SK-N-SH treated with all-trans-retinoic acid at 6 μM for 48 hours (cell line): Measurements from ENCODE around the gene RETNLB.

ENCODE experiments used
- ATAC-seq: fragments of 200-7000 bp; cut with Tn5 transposase; 3 replicates; pipeline ENCODE4 v1.9.1; 2020; ENCODE audit warnings: mild to moderate bottlenecking, moderate library complexity
- ARNTL ChIP-seq: fragments of 450-650 bp; formaldehyde crosslinking; IDR thresholded peaks from 2 replicates; pipeline ENCODE4 v1.5.0; 2020; ENCODE audit warnings: low read depth, mild to moderate bottlenecking, moderate library complexity, borderline replicate concordance
- BACH2 ChIP-seq: fragments of 250-450 bp; sonication (Bioruptor Pico); IDR thresholded peaks from 2 replicates; pipeline ENCODE4 v1.9.0; 2021; ENCODE audit warnings: mild to moderate bottlenecking, borderline replicate concordance
- CSDC2 ChIP-seq: fragments of 250-450 bp; sonication (Bioruptor Pico); IDR thresholded peaks from 2 replicates; pipeline ENCODE4 v1.5.0; 2020; ENCODE audit warnings: mild to moderate bottlenecking, moderate library complexity
- ESRRG ChIP-seq: fragments of 250-450 bp; sonication (Bioruptor Pico); IDR thresholded peaks from 2 replicates; pipeline ENCODE4 v1.6.1; 2021; ENCODE audit warnings: mild to moderate bottlenecking
- GLIS3 ChIP-seq: fragments of 250-450 bp; sonication (Bioruptor Pico); IDR thresholded peaks from 2 replicates; pipeline ENCODE4 v1.5.0; 2020; ENCODE audit warnings: mild to moderate bottlenecking, moderate library complexity
- ISL1 ChIP-seq: fragments of 250-450 bp; sonication (Bioruptor Pico); IDR thresholded peaks from 2 replicates; pipeline ENCODE4 v2.1.2; 2022; ENCODE audit warnings: mild to moderate bottlenecking, moderate library complexity
- OSR1 ChIP-seq: fragments of 250-450 bp; sonication (Bioruptor Pico); IDR thresholded peaks from 2 replicates; pipeline ENCODE4 v1.8.0; 2022; ENCODE audit warnings: moderate library complexity, mild to moderate bottlenecking, inconsistent platforms
- PPARA ChIP-seq: fragments of 250-450 bp; sonication (Bioruptor Pico); IDR thresholded peaks from 2 replicates; pipeline ENCODE4 v1.5.0; 2020; ENCODE audit warnings: mild to moderate bottlenecking, borderline replicate concordance
- RARB ChIP-seq: fragments of 250-450 bp; sonication (Bioruptor Pico); IDR thresholded peaks from 2 replicates; pipeline ENCODE4 v1.8.0; 2021; ENCODE audit warnings: mild to moderate bottlenecking, moderate library complexity
- SNAI2 ChIP-seq: fragments of 250-450 bp; sonication (Bioruptor Pico); IDR thresholded peaks from 2 replicates; pipeline ENCODE4 v1.5.0; 2020; ENCODE audit warnings: mild to moderate bottlenecking, moderate library complexity
- TCF4 ChIP-seq: fragments of 250-450 bp; sonication (Bioruptor Pico); IDR thresholded peaks from 2 replicates; pipeline ENCODE4 v1.8.0; 2021; ENCODE audit warnings: mild to moderate bottlenecking, moderate library complexity, borderline replicate concordance
- TOX ChIP-seq: fragments of 250-450 bp; sonication (Bioruptor Pico); IDR thresholded peaks from 2 replicates; pipeline ENCODE4 v1.8.0; 2021; ENCODE audit warnings: mild to moderate bottlenecking, moderate library complexity, borderline replicate concordance
- ZC3H10 ChIP-seq: fragments of 250-450 bp; sonication (Bioruptor Pico); IDR thresholded peaks from 2 replicates; pipeline ENCODE4 v1.5.1; 2021; ENCODE audit warnings: mild to moderate bottlenecking, moderate library complexity
- ZFP3 ChIP-seq: fragments of 250-450 bp; sonication (Bioruptor Pico); IDR thresholded peaks from 2 replicates; pipeline ENCODE4 v1.5.0; 2020; ENCODE audit warnings: mild to moderate bottlenecking, moderate library complexity
- ZFP30 ChIP-seq: fragments of 450-650 bp; formaldehyde crosslinking; IDR thresholded peaks from 2 replicates; pipeline ENCODE4 v1.5.0; 2022; ENCODE audit warnings: mild to moderate bottlenecking, moderate library complexity
- ZNF565 ChIP-seq: fragments of 450-650 bp; formaldehyde crosslinking; conservative IDR thresholded peaks from 2 replicates; pipeline ENCODE4 v1.5.0; 2020; ENCODE audit warnings: low read depth, mild to moderate bottlenecking, moderate library complexity
- ZNF70 ChIP-seq: fragments of 450-650 bp; formaldehyde crosslinking; IDR thresholded peaks from 2 replicates; pipeline ENCODE4 v1.5.0; 2020; ENCODE audit warnings: mild to moderate bottlenecking, moderate library complexity
- ZNF8 ChIP-seq: fragments of 450-650 bp; formaldehyde crosslinking; IDR thresholded peaks from 2 replicates; pipeline ENCODE4 v1.5.0; 2020; ENCODE audit warnings: mild to moderate bottlenecking, moderate library complexity
- TF ChIP-seq, protein P1 (sequence below): fragments of 250-450 bp; sonication (Bioruptor Pico); IDR thresholded peaks from 2 replicates; pipeline ENCODE4 v1.5.0; 2020; ENCODE audit warnings: mild to moderate bottlenecking, moderate library complexity
- TF ChIP-seq, protein P2 (sequence below): fragments of 250-450 bp; sonication (Bioruptor Pico); IDR thresholded peaks from 2 replicates; pipeline ENCODE4 v1.8.0; 2021; ENCODE audit warnings: low read depth, mild to moderate bottlenecking, moderate library complexity, borderline replicate concordance
- TF ChIP-seq, protein P3 (sequence below): fragments of 250-450 bp; sonication (Bioruptor Pico); IDR thresholded peaks from 2 replicates; pipeline ENCODE4 v1.5.1; 2020; ENCODE audit warnings: low read depth, mild to moderate bottlenecking, moderate library complexity
- TF ChIP-seq, protein P4 (sequence below): fragments of 250-450 bp; sonication (Bioruptor Pico); IDR thresholded peaks from 2 replicates; pipeline ENCODE4 v1.8.0; 2020; ENCODE audit warnings: mild to moderate bottlenecking, moderate library complexity, borderline replicate concordance

RETNLB gene

DNA sequence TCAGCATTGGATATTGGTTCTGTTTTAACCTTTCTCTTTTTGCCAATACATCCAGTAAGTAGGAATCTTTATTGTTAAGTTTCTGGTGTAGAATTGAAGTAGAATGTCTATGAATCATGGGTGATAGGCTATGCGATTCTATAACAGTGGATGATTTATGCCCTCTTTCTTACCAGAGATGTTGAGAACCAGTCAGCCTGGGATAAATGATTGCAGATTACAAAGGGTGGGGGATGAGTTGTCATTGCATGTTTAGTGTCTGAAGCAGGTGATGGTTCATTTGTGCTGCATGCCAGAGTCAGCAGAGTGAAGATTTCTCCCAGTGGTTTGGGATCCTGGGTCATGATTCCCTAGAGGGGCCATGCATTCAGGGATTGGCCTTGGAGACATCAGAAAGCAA, 14.3 kb downstream of the RETNLB start:
- TF ChIP-seq GLIS3 (CRISPR knock-in tag) = no peak
- no peak for ATAC-seq

DNA sequence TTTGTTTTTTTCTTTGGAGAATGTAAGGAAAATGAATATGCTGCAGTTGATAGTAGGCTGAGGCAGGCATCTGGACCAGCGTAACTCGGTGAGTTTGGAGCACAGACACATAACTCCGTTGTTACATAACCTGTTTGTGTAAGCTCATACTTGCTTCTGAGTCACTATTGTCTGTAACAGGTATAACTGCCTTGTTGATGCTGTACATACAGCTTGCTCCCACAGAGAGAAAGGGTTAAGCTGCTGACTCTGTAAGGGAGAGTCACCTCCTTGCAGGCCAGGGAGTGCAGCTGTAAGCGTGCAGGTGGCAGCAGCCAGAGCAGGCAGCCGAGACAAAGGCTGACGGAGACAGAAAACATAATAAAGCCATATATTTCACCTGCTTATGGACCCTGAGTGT, 20.4 kb downstream of the RETNLB start:
- no peak for ATAC-seq
- TF ChIP-seq ISL1 (no peak), ZNF70 (CRISPR knock-in tag) (no peak), ESRRG (no peak), BACH2 (CRISPR knock-in tag) (no peak), ZNF8 (no peak), TOX (CRISPR knock-in tag) (no peak), RARB (CRISPR knock-in tag) (no peak), ZNF565 (CRISPR knock-in tag) (no peak), GLIS3 (CRISPR knock-in tag) (no peak), ZC3H10 (CRISPR knock-in tag) (no peak), CSDC2 (CRISPR knock-in tag) (no peak), SNAI2 (CRISPR knock-in tag) (no peak), ARNTL (no peak), ZFP30 (CRISPR knock-in tag) (no peak)
- TF ChIP-seq, protein P1, sequence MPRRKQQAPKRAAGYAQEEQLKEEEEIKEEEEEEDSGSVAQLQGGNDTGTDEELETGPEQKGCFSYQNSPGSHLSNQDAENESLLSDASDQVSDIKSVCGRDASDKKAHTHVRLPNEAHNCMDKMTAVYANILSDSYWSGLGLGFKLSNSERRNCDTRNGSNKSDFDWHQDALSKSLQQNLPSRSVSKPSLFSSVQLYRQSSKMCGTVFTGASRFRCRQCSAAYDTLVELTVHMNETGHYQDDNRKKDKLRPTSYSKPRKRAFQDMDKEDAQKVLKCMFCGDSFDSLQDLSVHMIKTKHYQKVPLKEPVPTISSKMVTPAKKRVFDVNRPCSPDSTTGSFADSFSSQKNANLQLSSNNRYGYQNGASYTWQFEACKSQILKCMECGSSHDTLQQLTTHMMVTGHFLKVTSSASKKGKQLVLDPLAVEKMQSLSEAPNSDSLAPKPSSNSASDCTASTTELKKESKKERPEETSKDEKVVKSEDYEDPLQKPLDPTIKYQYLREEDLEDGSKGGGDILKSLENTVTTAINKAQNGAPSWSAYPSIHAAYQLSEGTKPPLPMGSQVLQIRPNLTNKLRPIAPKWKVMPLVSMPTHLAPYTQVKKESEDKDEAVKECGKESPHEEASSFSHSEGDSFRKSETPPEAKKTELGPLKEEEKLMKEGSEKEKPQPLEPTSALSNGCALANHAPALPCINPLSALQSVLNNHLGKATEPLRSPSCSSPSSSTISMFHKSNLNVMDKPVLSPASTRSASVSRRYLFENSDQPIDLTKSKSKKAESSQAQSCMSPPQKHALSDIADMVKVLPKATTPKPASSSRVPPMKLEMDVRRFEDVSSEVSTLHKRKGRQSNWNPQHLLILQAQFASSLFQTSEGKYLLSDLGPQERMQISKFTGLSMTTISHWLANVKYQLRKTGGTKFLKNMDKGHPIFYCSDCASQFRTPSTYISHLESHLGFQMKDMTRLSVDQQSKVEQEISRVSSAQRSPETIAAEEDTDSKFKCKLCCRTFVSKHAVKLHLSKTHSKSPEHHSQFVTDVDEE (CRISPR knock-in tag) = no peak
- TF ChIP-seq, protein P2, sequence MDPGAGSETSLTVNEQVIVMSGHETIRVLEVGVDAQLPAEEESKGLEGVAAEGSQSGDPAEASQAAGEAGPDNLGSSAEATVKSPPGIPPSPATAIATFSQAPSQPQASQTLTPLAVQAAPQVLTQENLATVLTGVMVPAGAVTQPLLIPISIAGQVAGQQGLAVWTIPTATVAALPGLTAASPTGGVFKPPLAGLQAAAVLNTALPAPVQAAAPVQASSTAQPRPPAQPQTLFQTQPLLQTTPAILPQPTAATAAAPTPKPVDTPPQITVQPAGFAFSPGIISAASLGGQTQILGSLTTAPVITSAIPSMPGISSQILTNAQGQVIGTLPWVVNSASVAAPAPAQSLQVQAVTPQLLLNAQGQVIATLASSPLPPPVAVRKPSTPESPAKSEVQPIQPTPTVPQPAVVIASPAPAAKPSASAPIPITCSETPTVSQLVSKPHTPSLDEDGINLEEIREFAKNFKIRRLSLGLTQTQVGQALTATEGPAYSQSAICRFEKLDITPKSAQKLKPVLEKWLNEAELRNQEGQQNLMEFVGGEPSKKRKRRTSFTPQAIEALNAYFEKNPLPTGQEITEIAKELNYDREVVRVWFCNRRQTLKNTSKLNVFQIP (CRISPR knock-in tag) = no peak

DNA sequence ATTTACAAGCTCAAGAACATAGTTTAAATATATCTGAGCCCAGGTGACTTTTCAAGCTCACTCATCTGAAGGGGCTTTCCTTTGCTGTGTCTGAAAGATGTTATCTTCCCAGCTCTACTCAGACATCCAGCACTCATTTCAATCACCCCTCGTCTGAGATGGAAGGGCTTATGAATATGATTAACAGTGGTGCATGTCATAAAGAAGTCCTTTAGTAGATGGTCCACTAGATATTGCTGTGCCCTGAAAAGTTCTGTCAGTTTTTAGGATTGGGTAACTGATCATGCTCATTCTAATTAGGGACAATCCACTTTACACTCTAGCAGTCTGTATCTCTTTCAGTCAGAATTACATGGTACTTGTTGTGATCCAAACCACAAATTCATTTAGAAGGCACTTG, 28.3 kb downstream of the RETNLB start:
- TF ChIP-seq ZC3H10 (CRISPR knock-in tag) (no peak), BACH2 (CRISPR knock-in tag) (no peak), ZFP3 (CRISPR knock-in tag) (no peak), PPARA (CRISPR knock-in tag) (no peak), CSDC2 (CRISPR knock-in tag) (no peak), GLIS3 (CRISPR knock-in tag) (no peak), ISL1 (no peak)
- TF ChIP-seq, protein P3, sequence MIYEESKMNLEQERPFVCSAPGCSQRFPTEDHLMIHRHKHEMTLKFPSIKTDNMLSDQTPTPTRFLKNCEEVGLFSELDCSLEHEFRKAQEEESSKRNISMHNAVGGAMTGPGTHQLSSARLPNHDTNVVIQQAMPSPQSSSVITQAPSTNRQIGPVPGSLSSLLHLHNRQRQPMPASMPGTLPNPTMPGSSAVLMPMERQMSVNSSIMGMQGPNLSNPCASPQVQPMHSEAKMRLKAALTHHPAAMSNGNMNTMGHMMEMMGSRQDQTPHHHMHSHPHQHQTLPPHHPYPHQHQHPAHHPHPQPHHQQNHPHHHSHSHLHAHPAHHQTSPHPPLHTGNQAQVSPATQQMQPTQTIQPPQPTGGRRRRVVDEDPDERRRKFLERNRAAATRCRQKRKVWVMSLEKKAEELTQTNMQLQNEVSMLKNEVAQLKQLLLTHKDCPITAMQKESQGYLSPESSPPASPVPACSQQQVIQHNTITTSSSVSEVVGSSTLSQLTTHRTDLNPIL (CRISPR knock-in tag) = no peak
- ATAC-seq = no peak

DNA sequence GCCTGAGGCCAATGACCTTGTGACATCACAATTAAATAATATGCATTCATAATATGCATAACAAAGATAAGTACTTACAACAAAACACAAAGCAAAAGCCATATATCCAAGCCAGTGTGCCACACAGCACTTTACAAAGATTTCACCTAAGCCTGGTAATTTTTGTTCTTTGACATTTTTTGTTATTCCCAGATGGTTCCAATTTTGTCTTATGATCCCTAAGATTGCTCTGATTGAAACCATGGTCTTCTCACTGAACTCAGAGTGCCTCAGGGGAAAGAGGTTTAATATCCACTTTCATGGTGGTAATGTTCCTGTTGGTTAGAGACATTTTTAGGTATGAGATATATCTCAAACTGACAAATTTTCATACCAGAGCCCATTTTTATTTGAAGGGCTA, 29.1 kb downstream of the RETNLB start:
- TF ChIP-seq TCF4 (CRISPR knock-in tag) (no peak), TOX (CRISPR knock-in tag) (no peak), ZNF565 (CRISPR knock-in tag) (no peak), ZFP3 (CRISPR knock-in tag) (no peak), ARNTL (no peak), ZNF70 (CRISPR knock-in tag) (no peak)
- ATAC-seq = no peak

DNA sequence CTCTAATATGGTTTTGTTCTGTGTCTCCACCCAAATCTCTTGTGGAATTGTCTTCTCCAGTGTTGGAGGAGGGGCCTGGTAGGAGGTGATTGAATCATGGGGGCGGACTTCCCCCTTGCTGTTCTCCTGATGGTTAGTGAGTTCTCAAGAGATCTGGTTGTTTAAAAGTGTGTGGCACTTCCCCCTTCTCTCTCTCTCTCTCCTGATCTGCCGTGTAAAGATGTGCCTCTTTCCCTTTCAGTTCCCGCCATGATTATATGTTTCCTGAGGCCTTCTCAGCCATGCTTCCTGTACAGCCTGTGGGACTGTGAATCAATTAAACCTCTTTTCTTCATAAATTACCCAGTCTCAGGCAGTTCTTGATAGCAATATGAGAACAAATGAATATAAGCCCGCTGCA, 33.1 kb downstream of the RETNLB start:
- no peak for ATAC-seq
- TF ChIP-seq RARB (CRISPR knock-in tag) (no peak), OSR1 (CRISPR knock-in tag) (no peak), ZNF70 (CRISPR knock-in tag) (no peak), TCF4 (CRISPR knock-in tag) (no peak), ZC3H10 (CRISPR knock-in tag) (no peak), CSDC2 (CRISPR knock-in tag) (no peak), ESRRG (no peak), ZNF565 (CRISPR knock-in tag) (no peak), TOX (CRISPR knock-in tag) (no peak), GLIS3 (CRISPR knock-in tag) (no peak), SNAI2 (CRISPR knock-in tag) (no peak)
- TF ChIP-seq, protein P4, sequence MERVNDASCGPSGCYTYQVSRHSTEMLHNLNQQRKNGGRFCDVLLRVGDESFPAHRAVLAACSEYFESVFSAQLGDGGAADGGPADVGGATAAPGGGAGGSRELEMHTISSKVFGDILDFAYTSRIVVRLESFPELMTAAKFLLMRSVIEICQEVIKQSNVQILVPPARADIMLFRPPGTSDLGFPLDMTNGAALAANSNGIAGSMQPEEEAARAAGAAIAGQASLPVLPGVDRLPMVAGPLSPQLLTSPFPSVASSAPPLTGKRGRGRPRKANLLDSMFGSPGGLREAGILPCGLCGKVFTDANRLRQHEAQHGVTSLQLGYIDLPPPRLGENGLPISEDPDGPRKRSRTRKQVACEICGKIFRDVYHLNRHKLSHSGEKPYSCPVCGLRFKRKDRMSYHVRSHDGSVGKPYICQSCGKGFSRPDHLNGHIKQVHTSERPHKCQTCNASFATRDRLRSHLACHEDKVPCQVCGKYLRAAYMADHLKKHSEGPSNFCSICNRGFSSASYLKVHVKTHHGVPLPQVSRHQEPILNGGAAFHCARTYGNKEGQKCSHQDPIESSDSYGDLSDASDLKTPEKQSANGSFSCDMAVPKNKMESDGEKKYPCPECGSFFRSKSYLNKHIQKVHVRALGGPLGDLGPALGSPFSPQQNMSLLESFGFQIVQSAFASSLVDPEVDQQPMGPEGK (CRISPR knock-in tag) = no peak
- TF ChIP-seq, protein P2 (CRISPR knock-in tag) = no peak
